Endometrial microvascular endothelial cells (primary cell): ENCODE data around the gene PPP1R18. TPM values are rescaled to one million over a fixed set of nuclear protein-coding genes. Genes with fewer than 3 reads are reported as not detected.

Experiments used
- in situ Hi-C: cut with HindIII; loops from 2 replicates; pipeline ENCODE4 v1.10.0; 2017; ENCODE audit warnings: low sequenced_read_pairs, low pct_unique_long_range_greater_than_20kb; ENCODE audit errors: inconsistent ontology term
- total RNA-seq: library from RNA; depleted of rRNA; stranded (reverse); fragments of >200 nt; gene quantifications from one replicate; pipeline ENCODE4 v1.2.3, GENCODE V29; 2015; ENCODE audit errors: inconsistent ontology term

Gene PPP1R18
- total RNA-seq, 1 donor from 2014 or later: 86.2 TPM

GRCh38 chr6:30645989-30646388, 40.5 kb downstream of the PPP1R18 start:
- in situ Hi-C loops: no loop called here

DNA sequence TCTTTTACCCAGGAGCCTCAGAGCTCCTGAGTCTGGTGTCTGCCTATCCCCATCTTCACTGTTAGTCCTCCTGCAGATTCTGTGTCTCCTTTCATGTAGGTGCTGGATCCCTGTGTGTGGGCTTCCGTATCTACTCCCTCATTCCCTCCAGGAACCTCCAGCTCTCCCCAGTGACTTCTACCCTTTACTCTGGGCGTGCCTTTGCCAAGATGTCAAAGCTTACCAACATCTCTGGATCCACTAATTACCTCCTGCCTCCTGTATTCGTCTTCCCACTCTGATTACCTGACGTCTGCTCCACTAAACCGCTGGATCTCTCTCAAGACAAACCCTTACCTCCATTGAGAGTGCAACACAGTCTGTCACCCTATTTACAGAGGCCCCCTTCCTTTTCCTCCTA, 41.7 kb downstream of the PPP1R18 start:
- in situ Hi-C loops: no loop called here

DNA sequence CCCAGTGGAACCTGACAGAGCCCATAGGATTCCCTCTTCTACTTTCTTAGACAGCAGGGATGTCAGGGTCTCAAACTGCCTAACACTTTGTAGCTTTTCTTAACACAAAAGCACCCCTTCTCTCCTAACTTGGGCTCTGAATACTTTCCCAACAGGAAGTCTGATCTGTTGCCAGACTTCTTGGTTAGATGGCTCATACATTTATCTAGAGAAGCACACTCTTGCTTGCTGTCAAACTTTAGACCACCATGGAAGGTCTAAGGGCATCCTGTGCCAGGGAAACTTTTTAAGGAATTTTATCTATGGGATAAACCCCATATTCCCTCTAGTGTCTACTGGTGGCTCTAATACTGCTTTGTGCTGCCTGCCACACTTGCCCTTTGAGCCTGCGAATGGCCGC, 42.8 kb downstream of the PPP1R18 start:
- in situ Hi-C loops: no loop called here

GRCh38 chr6:30641048-30641447, 45.4 kb downstream of the PPP1R18 start:
- in situ Hi-C loops: no loop called here

- in situ Hi-C loops: no loop called here
Observed at GRCh38 chr6:30640481-30640880, 46.0 kb downstream of the PPP1R18 start.

GRCh38 chr6:30635834-30636233, 50.6 kb downstream of the PPP1R18 start:
- in situ Hi-C loops: no loop called here

- in situ Hi-C loops: no loop called here
Observed at GRCh38 chr6:30626484-30627366, 59.7 kb downstream of the PPP1R18 start, which contains the start of gene ATAT1. Gene ATAT1 (plus strand): TSS chr6:30626874.

Other genes with a start within 250 kb of the PPP1R18 start
- gene HLA-E, start 197.1 kb downstream of the PPP1R18 start, total RNA-seq: 514 TPM
- gene GNL1, start 130.2 kb downstream of the PPP1R18 start, total RNA-seq: 58.6 TPM
- gene PRR3, start 129.3 kb downstream of the PPP1R18 start, total RNA-seq: 2.2 TPM
- gene ABCF1, start 115.2 kb downstream of the PPP1R18 start, total RNA-seq: 35.9 TPM
- 25.4 TPM for gene PPP1R10, start 69.4 kb downstream of the PPP1R18 start, total RNA-seq
- 50.0 TPM for gene MRPS18B, start 68.8 kb downstream of the PPP1R18 start, total RNA-seq
- gene ATAT1, start 59.8 kb downstream of the PPP1R18 start, total RNA-seq: 4.1 TPM
- gene C6orf136, start 39.5 kb downstream of the PPP1R18 start, total RNA-seq: 13.4 TPM
- gene DHX16, start 13.6 kb downstream of the PPP1R18 start, total RNA-seq: 39.8 TPM
- gene NRM, start 4.3 kb upstream of the PPP1R18 start, total RNA-seq: 30.8 TPM
- 17.1 TPM for gene MDC1, start 30.6 kb upstream of the PPP1R18 start, total RNA-seq
- 1,274 TPM for gene TUBB, start 33.7 kb upstream of the PPP1R18 start, total RNA-seq
- gene FLOT1, start 56.0 kb upstream of the PPP1R18 start, total RNA-seq: 133 TPM
- gene IER3, start 57.9 kb upstream of the PPP1R18 start, total RNA-seq: 76.4 TPM
- 16.6 TPM for gene DDR1, start 197.9 kb upstream of the PPP1R18 start, total RNA-seq
- gene GTF2H4, start 221.6 kb upstream of the PPP1R18 start, total RNA-seq: 11.6 TPM
- gene VARS2, start 227.6 kb upstream of the PPP1R18 start, total RNA-seq: 37.4 TPM
- gene SFTA2, start 245.5 kb upstream of the PPP1R18 start, total RNA-seq: not detected